Neural progenitor cell (in vitro differentiated cells): ENCODE results near the gene KCND1. TPM values are rescaled to one million over a fixed set of nuclear protein-coding genes. Genes with fewer than 3 reads are reported as not detected.
A peak's percentile ranks its signal among the peaks of the same experiment; 100 is the strongest.

Experiments
- DNase-seq: peaks from one replicate; pipeline ENCODE4 v3.0.0-alpha.2; 2016; ENCODE audit warnings: low spot score
- H2AFZ ChIP-seq: fragments of 200-600 bp; sonication (generic); replicated peaks from 2 replicates; pipeline ENCODE4 v1.6.1; 2016; ENCODE audit warnings: antibody characterized with exemption
- H3F3A ChIP-seq: fragments of 200-600 bp; sonication (generic); 2 replicates; pipeline ENCODE4 v1.6.1; 2016; ENCODE audit warnings: antibody characterized with exemption, low read depth
- H3K27ac ChIP-seq: fragments of 200-600 bp; sonication (generic); 2 replicates; pipeline ENCODE4 v1.5.1; 2016; ENCODE audit warnings: mild to moderate bottlenecking
- H3K27me3 ChIP-seq: fragments of 200-600 bp; sonication (generic); 2 replicates; pipeline ENCODE4 v1.6.1; 2016; ENCODE audit warnings: mild to moderate bottlenecking, moderate library complexity
- H3K36me3 ChIP-seq: fragments of 200-600 bp; sonication (generic); 2 replicates; pipeline ENCODE4 v1.5.1; 2016
- H3K4me1 ChIP-seq: fragments of 200-600 bp; sonication (generic); 2 replicates; pipeline ENCODE4 v1.6.1; 2016; ENCODE audit warnings: mixed run types
- H3K4me2 ChIP-seq: fragments of 200-600 bp; sonication (generic); 2 replicates; pipeline ENCODE4 v1.6.1; 2016
- H3K4me3 ChIP-seq: fragments of 200-600 bp; sonication (generic); 2 replicates; pipeline ENCODE4 v1.5.1; 2016
- H3K79me2 ChIP-seq: fragments of 200-600 bp; sonication (generic); 2 replicates; pipeline ENCODE4 v1.6.1; 2016; ENCODE audit warnings: low read depth
- H3K9ac ChIP-seq: fragments of 200-600 bp; sonication (generic); 2 replicates; pipeline ENCODE4 v1.6.1; 2016
- H3K9me3 ChIP-seq: fragments of 200-600 bp; sonication (generic); 2 replicates; pipeline ENCODE4 v1.5.1; 2016; ENCODE audit warnings: low read depth
- H4K20me1 ChIP-seq: fragments of 200-600 bp; sonication (generic); 2 replicates; pipeline ENCODE4 v1.6.1; 2016; ENCODE audit warnings: low read depth
- H3K27ac Mint-ChIP-seq: 3 replicates; pipeline ENCODE4 v1.8.0; 2021; ENCODE audit warnings: mixed read lengths
- H3K27me3 Mint-ChIP-seq: 2 replicates; pipeline ENCODE4 v1.8.0; 2022; ENCODE audit warnings: low read depth, mild to moderate bottlenecking, inconsistent platforms, moderate library complexity, mixed read lengths; ENCODE audit not compliant: insufficient read depth
- H3K36me3 Mint-ChIP-seq: 3 replicates; pipeline ENCODE4 v1.8.0; 2021; ENCODE audit warnings: mixed read lengths
- H3K4me1 Mint-ChIP-seq: 3 replicates; pipeline ENCODE4 v1.8.0; 2021; ENCODE audit warnings: mixed read lengths
- H3K4me3 Mint-ChIP-seq: 3 replicates; pipeline ENCODE4 v1.8.0; 2021; ENCODE audit warnings: mild to moderate bottlenecking, moderate library complexity, mixed read lengths
- H3K9me3 Mint-ChIP-seq: 3 replicates; pipeline ENCODE4 v1.8.0; 2020; ENCODE audit warnings: mixed read lengths
- CTCF ChIP-seq: fragments of 200-600 bp; sonication (generic); IDR thresholded peaks from 2 replicates; pipeline ENCODE4 v1.5.1; 2017; ENCODE audit warnings: antibody characterized with exemption, mild to moderate bottlenecking
- EZH2 ChIP-seq: fragments of 200-600 bp; sonication (generic); IDR thresholded peaks from 2 replicates; pipeline ENCODE4 v1.6.1; 2017; ENCODE audit warnings: antibody characterized with exemption, mild to moderate bottlenecking, moderate library complexity
- EZH2phosphoT487 ChIP-seq: fragments of 200-600 bp; sonication (generic); IDR thresholded peaks from 2 replicates; pipeline ENCODE4 v1.6.1; 2017; ENCODE audit warnings: antibody characterized with exemption
- total RNA-seq: library from RNA; depleted of rRNA; stranded (reverse); fragments of >200 nt; gene quantifications from 2 replicates; pipeline ENCODE4 v1.2.3, GENCODE V29; 2015; ENCODE audit warnings: low replicate concordance

The KCND1 gene
- total RNA-seq, 1 donor from 2014 or later: 0.39 TPM

- H3K36me3 ChIP-seq: no peaks in the 10 kb centered on the region
- H3K9ac ChIP-seq: peak within 1 kb of the TSS; percentile 78
- H3K9me3 Mint-ChIP-seq: peaks cover 5% of the 10 kb centered on the region
- peaks cover 3% of the 10 kb centered on the region for H3K27me3 Mint-ChIP-seq
- H3K4me2 ChIP-seq: peak within 1 kb of the TSS; percentile 86
- H2AFZ ChIP-seq: no peak within 1 kb of the TSS
- peak within 1 kb of the TSS; percentile 91 for H3K4me3 Mint-ChIP-seq
- H3K36me3 Mint-ChIP-seq: peaks cover 3% of the 10 kb centered on the region
- peak within 1 kb of the TSS; percentile 77 for H3K4me3 ChIP-seq
- H3K27ac Mint-ChIP-seq: no peak within 1 kb of the TSS
- peaks cover 29% of the 10 kb centered on the region for H3K4me1 Mint-ChIP-seq
- H4K20me1 ChIP-seq: peaks cover 19% of the 10 kb centered on the region
- H3K4me1 ChIP-seq: peaks cover 5% of the 10 kb centered on the region
- peaks cover 32% of the 10 kb centered on the region for H3K79me2 ChIP-seq
- TF ChIP-seq EZH2phosphoT487 (no peak), CTCF (no peak), EZH2 (no peak)
- DNase-seq: peak; percentile 96
- H3K27ac ChIP-seq: peak within 1 kb of the TSS; percentile 43
- H3K9me3 ChIP-seq: no peaks in the 10 kb centered on the region
- no peaks in the 10 kb centered on the region for H3K27me3 ChIP-seq
- peaks cover 15% of the 10 kb centered on the region for H3F3A ChIP-seq
Observed at GRCh38 chrX:48918643-48919340, 52.9 kb downstream of the KCND1 start, which contains the start of gene PIM2. Gene PIM2 (minus strand): TSS chrX:48919024. CDS start chrX:48918834, 190 bp downstream.

GRCh38 chrX:48918301-48918642 lies 53.4 kb downstream of the KCND1 start:
- Histone ChIP-seq H3K4me2 (peak overlapping the region; percentile 86), H3F3A (peaks cover 15% of the 10 kb centered on the region), H3K9ac (peak overlapping the region; percentile 78), H3K36me3 (no peaks in the 10 kb centered on the region), H3K27ac (no peak overlapping the region), H3K4me3 (peak overlapping the region; percentile 77), H3K27me3 (no peaks in the 10 kb centered on the region), H3K4me1 (peaks cover 5% of the 10 kb centered on the region), H2AFZ (no peak overlapping the region), H3K9me3 (no peaks in the 10 kb centered on the region), H4K20me1 (peaks cover 19% of the 10 kb centered on the region), H3K79me2 (peaks cover 32% of the 10 kb centered on the region)
- Mint-ChIP-seq H3K9me3 (peaks cover 5% of the 10 kb centered on the region), H3K27ac (no peak overlapping the region), H3K36me3 (peaks cover 3% of the 10 kb centered on the region), H3K4me3 (peak overlapping the region; percentile 91), H3K27me3 (peaks cover 4% of the 10 kb centered on the region), H3K4me1 (peaks cover 29% of the 10 kb centered on the region)
- DNase-seq: peak; percentile 6
- TF ChIP-seq EZH2phosphoT487: no peak

- no peak overlapping the region for H3K27ac ChIP-seq
- H3K4me3 ChIP-seq: peak overlapping the region; percentile 77
- DNase-seq: peak; percentile 95
- peaks cover 29% of the 10 kb centered on the region for H3K4me1 Mint-ChIP-seq
- H3F3A ChIP-seq: peaks cover 21% of the 10 kb centered on the region
- H3K9me3 ChIP-seq: no peaks in the 10 kb centered on the region
- H3K9ac ChIP-seq: no peak overlapping the region
- peak overlapping the region; percentile 69 for H3K27ac Mint-ChIP-seq
- H3K4me2 ChIP-seq: peak overlapping the region; percentile 86
- H3K27me3 ChIP-seq: no peaks in the 10 kb centered on the region
- TF ChIP-seq EZH2: no peak
- TF ChIP-seq CTCF: peak; percentile 91
- no peak for TF ChIP-seq EZH2phosphoT487
- peaks cover 19% of the 10 kb centered on the region for H4K20me1 ChIP-seq
- peaks cover 32% of the 10 kb centered on the region for H3K79me2 ChIP-seq
- H3K4me1 ChIP-seq: peaks cover 5% of the 10 kb centered on the region
- H3K36me3 Mint-ChIP-seq: peaks cover 3% of the 10 kb centered on the region
- peaks cover 4% of the 10 kb centered on the region for H3K27me3 Mint-ChIP-seq
- peaks cover 5% of the 10 kb centered on the region for H3K9me3 Mint-ChIP-seq
- peak overlapping the region; percentile 91 for H3K4me3 Mint-ChIP-seq
- H3K36me3 ChIP-seq: no peaks in the 10 kb centered on the region
- H2AFZ ChIP-seq: no peak overlapping the region
Observed at GRCh38 chrX:48917139-48918001, 54.3 kb downstream of the KCND1 start.
